SJCRH30 (cell line): ENCODE data around the gene GRM4. TPM values are rescaled to one million over a fixed set of nuclear protein-coding genes. Genes with fewer than 3 reads are reported as not detected.

Source experiments
- DNase-seq, 2 experiments: peaks; one replicate each; pipeline ENCODE4 v3.0.0-alpha.2; 2015 to 2020
- H3K27ac ChIP-seq: fragments of 250-450 bp; sonication (Bioruptor Pico); 2 replicates; pipeline ENCODE4 v1.5.1; 2020; ENCODE audit warnings: mild to moderate bottlenecking, moderate library complexity
- H3K27me3 ChIP-seq: fragments of 250-450 bp; sonication (Bioruptor Pico); 2 replicates; pipeline ENCODE4 v1.5.1; 2020; ENCODE audit warnings: mild to moderate bottlenecking, moderate library complexity
- H3K36me3 ChIP-seq: fragments of 250-450 bp; sonication (Bioruptor Pico); 2 replicates; pipeline ENCODE4 v1.5.1; 2020; ENCODE audit warnings: mild to moderate bottlenecking, moderate library complexity
- H3K4me1 ChIP-seq: fragments of 250-450 bp; sonication (Bioruptor Pico); 2 replicates; pipeline ENCODE4 v1.5.1; 2020; ENCODE audit warnings: mild to moderate bottlenecking, moderate library complexity
- H3K4me3 ChIP-seq: fragments of 250-450 bp; sonication (Bioruptor Pico); 2 replicates; pipeline ENCODE4 v1.5.1; 2020; ENCODE audit warnings: mild to moderate bottlenecking, moderate library complexity
- H3K9me3 ChIP-seq: fragments of 250-450 bp; sonication (Bioruptor Pico); replicated peaks from 2 replicates; pipeline ENCODE4 v1.5.1; 2020; ENCODE audit warnings: mild to moderate bottlenecking, moderate library complexity
- total RNA-seq: library from RNA; depleted of rRNA; stranded (reverse); fragments of >200 nt; shearing (Covaris generic); gene quantifications from 2 replicates; pipeline ENCODE4 v1.2.3, GENCODE V29; 2014

The GRM4 gene
- total RNA-seq, 1 experiment from 2014 or later = 0.06 TPM

- Histone ChIP-seq H3K36me3 (no peaks in the 10 kb centered on the region), H3K27ac (no peak overlapping the region), H3K27me3 (peaks cover 14% of the 10 kb centered on the region), H3K4me1 (peaks cover 9% of the 10 kb centered on the region; the same call in 1 of the 2 replicates), H3K9me3 (no peaks in the 10 kb centered on the region), H3K4me3 (no peak overlapping the region)
- no peak for DNase-seq
Measured at GRCh38 chr6:34150766-34151165, 4.9 kb upstream of the GRM4 start.

- DNase-seq = no peak
- Histone ChIP-seq H3K4me3 (no peak overlapping the region), H3K27ac (no peak overlapping the region), H3K27me3 (peaks cover 14% of the 10 kb centered on the region), H3K4me1 (peaks cover 9% of the 10 kb centered on the region; the same call in 1 of the 2 replicates), H3K36me3 (no peaks in the 10 kb centered on the region), H3K9me3 (no peaks in the 10 kb centered on the region)
Measured at GRCh38 chr6:34149831-34150400, 4.0 kb upstream of the GRM4 start.

- Histone ChIP-seq H3K4me3 (no peak overlapping the region), H3K4me1 (peaks cover 7% of the 10 kb centered on the region; the same call in 1 of the 2 replicates)
Measured at GRCh38 chr6:34149452-34149810, 3.5 kb upstream of the GRM4 start.

GRCh38 chr6:34148631-34149451, 3.0 kb upstream of the GRM4 start:
- Histone ChIP-seq H3K4me3 (no peak overlapping the region), H3K27ac (no peak overlapping the region), H3K27me3 (peaks cover 7% of the 10 kb centered on the region; the same call in 1 of the 2 replicates), H3K36me3 (no peaks in the 10 kb centered on the region), H3K4me1 (peaks cover 5% of the 10 kb centered on the region; the same call in 1 of the 2 replicates), H3K9me3 (no peaks in the 10 kb centered on the region)
- DNase-seq = no peak

More at GRCh38 chr6:34149452-34149810, 3.5 kb upstream of the GRM4 start:
- Histone ChIP-seq H3K36me3 (no peaks in the 10 kb centered on the region), H3K9me3 (no peaks in the 10 kb centered on the region), H3K27ac (no peak overlapping the region), H3K27me3 (peaks cover 13% of the 10 kb centered on the region)
- DNase-seq = no peak

- H3K4me3 ChIP-seq = no peak overlapping the region
- no peaks in the 10 kb centered on the region for H3K9me3 ChIP-seq
- H3K4me1 ChIP-seq = peaks cover 5% of the 10 kb centered on the region; the same call in 1 of the 2 replicates
- DNase-seq = peak; percentile 25 to 60
- peaks cover 4% of the 10 kb centered on the region; the same call in 1 of the 2 replicates for H3K27me3 ChIP-seq
- no peaks in the 10 kb centered on the region for H3K36me3 ChIP-seq
- no peak overlapping the region for H3K27ac ChIP-seq
Measured at GRCh38 chr6:34147906-34148630, 2.2 kb upstream of the GRM4 start.

- no peaks in the 10 kb centered on the region for H3K9me3 ChIP-seq
Measured at GRCh38 chr6:34146801-34147592, 1.1 kb upstream of the GRM4 start.

GRCh38 chr6:34145161-34146020, 496 bp downstream of the GRM4 start:
- H3K27ac ChIP-seq = no peak overlapping the region
- peaks cover 5% of the 10 kb centered on the region; the same call in 1 of the 2 replicates for H3K4me1 ChIP-seq
- H3K4me3 ChIP-seq = no peak overlapping the region
- no peaks in the 10 kb centered on the region for H3K36me3 ChIP-seq
- peaks cover 3% of the 10 kb centered on the region; the same call in 1 of the 2 replicates for H3K27me3 ChIP-seq
- DNase-seq = no peak
- H3K9me3 ChIP-seq = no peaks in the 10 kb centered on the region

More at GRCh38 chr6:34146801-34147592, 1.1 kb upstream of the GRM4 start:
- no peak overlapping the region for H3K27ac ChIP-seq
- peaks cover 3% of the 10 kb centered on the region; the same call in 1 of the 2 replicates for H3K27me3 ChIP-seq
- no peak for DNase-seq
- no peak overlapping the region for H3K4me3 ChIP-seq
- H3K4me1 ChIP-seq = peaks cover 5% of the 10 kb centered on the region; the same call in 1 of the 2 replicates
- H3K36me3 ChIP-seq = no peaks in the 10 kb centered on the region

GRCh38 chr6:34144581-34145160, 1.2 kb downstream of the GRM4 start:
- no peaks in the 10 kb centered on the region for H3K36me3 ChIP-seq
- no peak overlapping the region for H3K27ac ChIP-seq
- no peak for DNase-seq
- no peak overlapping the region for H3K4me3 ChIP-seq
- H3K9me3 ChIP-seq = no peaks in the 10 kb centered on the region
- peaks cover 5% of the 10 kb centered on the region; the same call in 1 of the 2 replicates for H3K4me1 ChIP-seq
- peaks cover 3% of the 10 kb centered on the region; the same call in 1 of the 2 replicates for H3K27me3 ChIP-seq

GRCh38 chr6:34143884-34144580, 1.9 kb downstream of the GRM4 start:
- no peak overlapping the region for H3K4me3 ChIP-seq
- peaks cover 3% of the 10 kb centered on the region; the same call in 1 of the 2 replicates for H3K27me3 ChIP-seq
- H3K9me3 ChIP-seq = no peaks in the 10 kb centered on the region
- no peak overlapping the region for H3K27ac ChIP-seq
- H3K4me1 ChIP-seq = peaks cover 5% of the 10 kb centered on the region; the same call in 1 of the 2 replicates
- no peaks in the 10 kb centered on the region for H3K36me3 ChIP-seq
- no peak for DNase-seq

GRCh38 chr6:34143196-34143883, 2.5 kb downstream of the GRM4 start:
- Histone ChIP-seq H3K36me3 (no peaks in the 10 kb centered on the region), H3K27ac (no peak overlapping the region), H3K9me3 (no peaks in the 10 kb centered on the region), H3K4me3 (no peak overlapping the region), H3K27me3 (no peaks in the 10 kb centered on the region; the same call in 1 of the 2 replicates), H3K4me1 (peaks cover 3% of the 10 kb centered on the region; the same call in 1 of the 2 replicates)
- DNase-seq = no peak

GRCh38 chr6:34142061-34142998, 3.6 kb downstream of the GRM4 start:
- Histone ChIP-seq H3K27me3 (no peaks in the 10 kb centered on the region; the same call in 1 of the 2 replicates), H3K4me3 (no peak overlapping the region), H3K9me3 (no peaks in the 10 kb centered on the region), H3K27ac (no peak overlapping the region), H3K4me1 (no peaks in the 10 kb centered on the region), H3K36me3 (no peaks in the 10 kb centered on the region)
- no peak for DNase-seq
